ENCODE data around the gene NTN4.

The NTN4 gene

GRCh38 chr12:95701275-95701674, 89.3 kb downstream of the NTN4 start:
- no peaks in the 10 kb centered on the region for H3K4me1 ChIP-seq
- H3K4me3 ChIP-seq (ENCODE audit: low read depth, low read length), result no peak overlapping the region
- no peak for TF ChIP-seq CTCF (IDR thresholded peaks at IDR 0.05; ENCODE audit: low read depth, low read length)
- H3K27me3 ChIP-seq, result no peaks in the 10 kb centered on the region
- no peak for DNase-seq
- H3K9me3 ChIP-seq, result no peaks in the 10 kb centered on the region
- no peaks in the 10 kb centered on the region for H3K36me3 ChIP-seq

- DNase-seq, result no peak
- Histone ChIP-seq H3K27me3 (no peaks in the 10 kb centered on the region), H3K9me3 (no peaks in the 10 kb centered on the region), H3K36me3 (no peaks in the 10 kb centered on the region), H3K4me1 (no peaks in the 10 kb centered on the region), H3K4me3 (ENCODE audit: low read depth, low read length) (no peak overlapping the region)
- TF ChIP-seq CTCF (IDR thresholded peaks at IDR 0.05; ENCODE audit: low read depth, low read length), result no peak
Measured at GRCh38 chr12:95700316-95700785, 90.2 kb downstream of the NTN4 start.

GRCh38 chr12:95699579-95699978, 91.0 kb downstream of the NTN4 start:
- Histone ChIP-seq H3K4me3 (ENCODE audit: low read depth, low read length) (no peak overlapping the region), H3K27me3 (no peaks in the 10 kb centered on the region), H3K9me3 (no peaks in the 10 kb centered on the region), H3K4me1 (no peaks in the 10 kb centered on the region), H3K36me3 (no peaks in the 10 kb centered on the region)
- DNase-seq, result no peak
- TF ChIP-seq CTCF (IDR thresholded peaks at IDR 0.05; ENCODE audit: low read depth, low read length), result no peak

- no peak for DNase-seq
Measured at GRCh38 chr12:95694136-95694535, 96.4 kb downstream of the NTN4 start.

GRCh38 chr12:95693689-95694088, 96.9 kb downstream of the NTN4 start:
- no peaks in the 10 kb centered on the region for H3K4me1 ChIP-seq
- H3K36me3 ChIP-seq, result no peaks in the 10 kb centered on the region
- no peak for DNase-seq
- no peak for TF ChIP-seq CTCF (IDR thresholded peaks at IDR 0.05; ENCODE audit: low read depth, low read length)
- H3K27me3 ChIP-seq, result no peaks in the 10 kb centered on the region
- H3K9me3 ChIP-seq, result no peaks in the 10 kb centered on the region
- H3K4me3 ChIP-seq (ENCODE audit: low read depth, low read length), result no peak overlapping the region

More at GRCh38 chr12:95694136-95694535, 96.4 kb downstream of the NTN4 start:
- no peaks in the 10 kb centered on the region for H3K4me1 ChIP-seq
- no peak for TF ChIP-seq CTCF (IDR thresholded peaks at IDR 0.05; ENCODE audit: low read depth, low read length)
- H3K36me3 ChIP-seq, result no peaks in the 10 kb centered on the region
- no peak overlapping the region for H3K4me3 ChIP-seq (ENCODE audit: low read depth, low read length)
- no peaks in the 10 kb centered on the region for H3K27me3 ChIP-seq
- H3K9me3 ChIP-seq, result no peaks in the 10 kb centered on the region

- no peak for DNase-seq
- TF ChIP-seq CTCF (IDR thresholded peaks at IDR 0.05; ENCODE audit: low read depth, low read length), result no peak
- H3K9me3 ChIP-seq, result no peaks in the 10 kb centered on the region
- no peaks in the 10 kb centered on the region for H3K36me3 ChIP-seq
- no peak overlapping the region for H3K4me3 ChIP-seq (ENCODE audit: low read depth, low read length)
- H3K27me3 ChIP-seq, result no peaks in the 10 kb centered on the region
- no peaks in the 10 kb centered on the region for H3K4me1 ChIP-seq
Measured at GRCh38 chr12:95690861-95691635, 99.5 kb downstream of the NTN4 start.

Data from BE2C (cell line).